Measurements from ENCODE around the gene S100A4. TPM values are rescaled to one million over a fixed set of nuclear protein-coding genes. Genes with fewer than 3 reads are reported as not detected.

The S100A4 gene
- total RNA-seq, 4 donors from 2014 or later, result 89.3 to 229 (median 175) TPM

DNA sequence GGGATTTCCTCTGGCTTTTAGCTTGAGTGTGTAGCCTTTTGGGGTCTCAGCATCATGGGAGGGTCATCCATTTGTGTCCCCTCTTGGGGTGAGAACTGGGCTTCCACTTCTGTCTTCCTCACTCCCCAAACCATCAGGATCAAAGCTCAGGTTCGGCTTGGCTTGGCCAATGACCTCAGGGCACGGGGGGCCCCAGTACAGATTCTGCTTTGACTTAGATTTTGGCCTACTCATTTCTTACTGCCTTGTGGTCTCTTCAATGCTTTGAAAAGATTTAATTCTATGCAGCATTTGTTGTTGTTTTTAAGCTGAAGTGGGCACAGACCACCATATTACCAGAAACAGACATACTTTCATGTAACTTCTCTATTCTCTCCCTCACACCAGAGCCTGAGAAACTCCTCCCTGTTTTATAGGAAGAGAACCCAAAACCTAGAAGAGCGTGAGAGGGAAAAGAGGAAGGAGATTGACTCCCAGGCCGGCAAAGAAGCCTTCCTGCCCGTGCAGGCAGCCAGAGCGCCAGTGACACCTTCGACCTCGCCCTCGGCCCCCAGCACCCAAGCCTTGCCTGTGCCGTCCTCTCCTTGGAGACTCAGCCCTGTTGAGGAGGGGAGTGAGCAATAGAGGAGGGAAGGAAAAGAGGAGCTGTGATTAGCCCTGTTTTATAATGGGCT is 5.4 kb upstream of the S100A4 start:
- Histone ChIP-seq H3K36me3 (no peaks in the 10 kb centered on the region), H3K27ac (peak overlapping the region; percentile 91), H3K4me3 (no peak overlapping the region), H3K4me1 (peaks cover 87% of the 10 kb centered on the region), H3K27me3 (no peaks in the 10 kb centered on the region), H3K9me3 (no peaks in the 10 kb centered on the region)
- WGBS, result 56% methylated on average over 10 of the region's 10 CpGs
- TF ChIP-seq EP300 (IDR thresholded peaks at IDR 0.05) (no peak), POLR2AphosphoS5 (IDR thresholded peaks at IDR 0.05) (no peak)
- DNase-seq (ENCODE audit: low spot score in 2 of 2), result no peak

DNA sequence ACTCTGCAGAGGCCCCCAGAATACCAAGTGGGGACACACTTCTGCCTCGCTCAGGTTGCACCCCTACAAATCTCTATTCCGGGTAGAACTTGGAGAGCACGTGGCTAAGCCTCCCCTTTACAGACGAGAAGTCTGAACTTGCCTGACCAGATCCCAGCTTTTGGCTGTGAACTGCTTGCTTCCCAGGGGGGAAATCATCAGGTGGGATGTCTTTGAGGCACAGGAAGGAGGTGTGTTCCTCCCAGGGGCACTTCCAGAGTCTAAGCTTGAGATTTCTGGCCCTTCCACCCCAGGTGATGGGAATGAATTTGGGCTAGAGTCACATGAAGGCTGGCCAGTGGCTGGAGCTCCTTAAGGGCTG is 4.8 kb upstream of the S100A4 start:
- WGBS, result 40% methylated on average over 4 of the region's 4 CpGs

DNA sequence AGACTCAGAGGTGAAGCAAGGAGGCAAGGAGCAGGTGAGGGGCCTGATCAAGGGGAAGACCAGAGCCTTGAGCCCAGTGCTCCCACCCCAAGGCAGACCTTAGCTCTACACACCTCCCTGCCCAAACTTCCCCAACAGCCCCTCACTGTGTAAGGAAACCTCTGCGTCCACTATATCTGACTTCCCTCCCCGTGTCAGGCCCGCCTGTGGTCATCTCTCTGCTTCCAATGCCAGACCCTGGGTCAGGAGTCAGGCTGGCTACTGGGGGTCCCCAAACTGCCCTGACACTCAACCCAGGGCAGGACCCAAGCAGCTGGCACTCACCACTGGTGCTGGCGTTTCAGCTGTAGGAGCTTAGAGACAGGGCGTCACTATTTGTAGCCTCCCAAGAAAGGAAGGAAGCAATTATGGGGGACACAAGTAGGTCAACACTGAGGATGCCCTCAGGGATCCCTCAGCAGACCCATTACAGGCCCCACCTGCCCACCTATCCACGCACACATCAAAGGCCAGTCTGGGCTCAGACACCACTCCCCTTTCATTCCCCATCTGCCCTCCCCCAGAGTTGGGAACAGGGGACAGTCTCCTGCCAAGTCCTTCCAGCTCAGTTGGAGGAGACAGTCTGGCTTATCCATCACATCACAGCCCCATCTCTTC is 4.3 kb upstream of the S100A4 start:
- 54% methylated on average over 5 of the region's 6 CpGs for WGBS
- TF ChIP-seq, protein P1, sequence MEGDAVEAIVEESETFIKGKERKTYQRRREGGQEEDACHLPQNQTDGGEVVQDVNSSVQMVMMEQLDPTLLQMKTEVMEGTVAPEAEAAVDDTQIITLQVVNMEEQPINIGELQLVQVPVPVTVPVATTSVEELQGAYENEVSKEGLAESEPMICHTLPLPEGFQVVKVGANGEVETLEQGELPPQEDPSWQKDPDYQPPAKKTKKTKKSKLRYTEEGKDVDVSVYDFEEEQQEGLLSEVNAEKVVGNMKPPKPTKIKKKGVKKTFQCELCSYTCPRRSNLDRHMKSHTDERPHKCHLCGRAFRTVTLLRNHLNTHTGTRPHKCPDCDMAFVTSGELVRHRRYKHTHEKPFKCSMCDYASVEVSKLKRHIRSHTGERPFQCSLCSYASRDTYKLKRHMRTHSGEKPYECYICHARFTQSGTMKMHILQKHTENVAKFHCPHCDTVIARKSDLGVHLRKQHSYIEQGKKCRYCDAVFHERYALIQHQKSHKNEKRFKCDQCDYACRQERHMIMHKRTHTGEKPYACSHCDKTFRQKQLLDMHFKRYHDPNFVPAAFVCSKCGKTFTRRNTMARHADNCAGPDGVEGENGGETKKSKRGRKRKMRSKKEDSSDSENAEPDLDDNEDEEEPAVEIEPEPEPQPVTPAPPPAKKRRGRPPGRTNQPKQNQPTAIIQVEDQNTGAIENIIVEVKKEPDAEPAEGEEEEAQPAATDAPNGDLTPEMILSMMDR (IDR thresholded peaks at IDR 0.05), result no peak
- TF ChIP-seq EP300 (IDR thresholded peaks at IDR 0.05) (no peak), POLR2A (IDR thresholded peaks at IDR 0.05) (no peak), POLR2AphosphoS5 (IDR thresholded peaks at IDR 0.05) (no peak)
- H3K9me3 ChIP-seq, result no peaks in the 10 kb centered on the region

More for the DNA sequence above, 4.8 kb upstream of the S100A4 start:
- peak overlapping the region; percentile 91 for H3K27ac ChIP-seq
- no peaks in the 10 kb centered on the region for H3K36me3 ChIP-seq
- DNase-seq (ENCODE audit: low spot score in 2 of 2), result no peak
- H3K9me3 ChIP-seq, result no peaks in the 10 kb centered on the region
- H3K4me3 ChIP-seq, result no peak overlapping the region
- TF ChIP-seq POLR2A (IDR thresholded peaks at IDR 0.05), result no peak
- TF ChIP-seq EP300 (IDR thresholded peaks at IDR 0.05), result no peak
- TF ChIP-seq, protein P1 (IDR thresholded peaks at IDR 0.05), result no peak
- no peak for TF ChIP-seq POLR2AphosphoS5 (IDR thresholded peaks at IDR 0.05)
- H3K4me1 ChIP-seq, result peaks cover 92% of the 10 kb centered on the region
- no peaks in the 10 kb centered on the region for H3K27me3 ChIP-seq

DNA sequence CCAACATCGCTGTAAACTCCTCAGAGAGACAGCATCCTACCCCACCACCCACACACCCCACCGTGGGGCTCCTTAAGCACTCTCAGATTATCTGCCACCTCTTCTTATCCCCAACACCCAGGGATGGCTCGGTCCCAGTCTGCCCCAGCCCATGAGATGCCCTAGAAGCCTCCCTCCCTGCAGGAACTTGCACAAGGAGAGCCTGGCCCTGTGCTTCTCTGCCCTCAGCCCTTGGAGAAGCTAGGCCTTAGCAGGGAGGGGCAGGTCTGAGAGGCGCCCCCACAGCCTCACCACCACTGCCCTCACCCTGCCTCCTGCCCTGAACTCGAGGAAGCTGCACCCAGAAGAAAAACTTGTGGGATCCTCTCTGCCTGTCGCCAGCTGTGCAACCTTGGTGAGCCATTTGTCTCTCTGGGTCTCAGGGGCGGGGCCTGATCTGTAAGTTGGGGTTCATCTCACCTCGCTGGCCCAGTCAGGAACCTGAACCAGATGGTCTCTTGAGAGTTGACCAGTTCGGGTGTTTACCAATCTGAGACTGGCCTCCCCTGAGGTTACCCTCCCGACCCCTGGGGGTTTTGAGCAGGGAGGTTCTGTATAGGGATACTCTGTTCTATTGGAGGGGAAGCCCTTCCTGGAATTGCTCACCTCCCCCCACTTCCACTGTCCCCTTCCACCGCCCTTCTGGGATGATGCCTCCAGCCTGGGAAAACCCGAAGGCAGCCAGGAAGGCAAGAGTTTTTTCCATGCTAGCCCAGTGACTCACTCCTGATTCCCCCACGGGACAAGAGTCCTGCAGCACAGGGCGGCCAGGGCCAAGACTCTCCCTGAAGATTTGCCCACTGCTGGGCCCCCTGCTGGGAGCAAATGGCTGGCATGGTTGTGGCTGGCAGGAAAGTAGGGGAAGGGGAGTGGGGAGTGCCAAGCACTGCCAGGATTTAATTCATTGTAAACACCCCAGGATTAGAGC is 3.4 kb upstream of the S100A4 start, which contains the start of gene S100A3:
Gene S100A3, minus strand, starts transcription at position 537 of the 967 bp plus-strand sequence. CDS start 773 bp downstream, outside the sequence.
- 45% methylated on average over 13 of the region's 14 CpGs for WGBS
- TF ChIP-seq EP300 (IDR thresholded peaks at IDR 0.05) (no peak), POLR2AphosphoS5 (IDR thresholded peaks at IDR 0.05) (peak in 1 of 3 donors; percentile 76)
- Histone ChIP-seq H3K36me3 (no peaks in the 10 kb centered on the region), H3K27me3 (no peaks in the 10 kb centered on the region), H3K27ac (peak within 1 kb of the TSS; percentile 91), H3K4me1 (peaks cover 96% of the 10 kb centered on the region), H3K9me3 (no peaks in the 10 kb centered on the region), H3K4me3 (no peak within 1 kb of the TSS)
- DNase-seq (ENCODE audit: low spot score in 2 of 2), result peak in 1 of 2 donors; percentile 92

More for the DNA sequence above, 4.3 kb upstream of the S100A4 start:
- H3K36me3 ChIP-seq, result no peaks in the 10 kb centered on the region
- no peak for DNase-seq (ENCODE audit: low spot score in 2 of 2)
- peaks cover 96% of the 10 kb centered on the region for H3K4me1 ChIP-seq
- H3K4me3 ChIP-seq, result no peak overlapping the region
- H3K27me3 ChIP-seq, result no peaks in the 10 kb centered on the region
- H3K27ac ChIP-seq, result peak overlapping the region; percentile 91

DNA sequence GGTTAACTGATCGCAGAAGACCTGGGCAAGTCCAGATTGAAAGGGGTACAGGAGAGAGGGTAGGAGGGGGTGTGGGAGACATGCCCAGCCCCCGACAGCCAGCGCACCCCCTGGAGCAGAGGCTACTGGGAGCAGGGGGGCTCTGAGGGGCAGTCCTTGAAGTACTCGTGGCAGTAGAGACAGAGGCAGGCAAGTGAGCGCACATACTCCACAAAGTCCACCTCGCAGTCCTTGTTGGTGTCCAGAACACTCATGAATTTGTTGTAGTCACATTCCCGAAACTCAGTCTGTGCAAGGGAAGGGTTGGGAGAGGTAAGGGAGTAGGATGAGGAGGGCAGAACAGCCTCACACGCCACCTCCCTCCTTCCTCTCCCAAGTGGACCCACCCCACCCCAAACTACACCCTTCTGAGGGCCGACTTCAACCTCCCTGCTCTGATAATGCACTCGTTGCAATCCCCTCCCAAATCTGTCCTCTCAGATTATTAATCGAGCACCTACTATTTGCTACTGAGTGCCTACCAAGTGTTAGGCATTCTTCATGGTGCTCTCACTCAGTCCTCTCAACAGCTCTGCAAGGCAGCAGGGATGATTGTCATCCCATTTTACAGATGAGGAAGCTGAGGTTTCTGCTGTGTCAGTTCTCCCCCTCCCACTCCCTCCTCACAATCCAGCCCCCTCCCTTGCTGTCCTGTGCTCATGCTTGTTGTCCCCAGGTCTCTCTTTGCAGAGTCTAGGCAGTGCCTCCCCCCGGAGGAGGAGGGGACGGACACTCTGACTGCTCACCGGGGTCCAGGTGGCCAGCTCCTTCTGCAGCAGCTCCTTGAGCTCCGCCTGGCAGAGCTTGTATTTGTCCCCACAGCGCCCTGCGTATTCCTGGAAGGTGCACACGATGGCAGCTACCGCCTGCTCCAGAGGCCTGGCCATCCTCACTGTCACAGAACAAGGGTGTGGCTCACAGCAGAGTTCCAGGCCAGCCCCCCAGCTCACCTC is 2.2 kb upstream of the S100A4 start:
- DNase-seq (ENCODE audit: low spot score in 2 of 2), result no peak
- Histone ChIP-seq H3K9me3 (no peaks in the 10 kb centered on the region), H3K36me3 (no peaks in the 10 kb centered on the region), H3K27ac (peak overlapping the region; percentile 91), H3K27me3 (no peaks in the 10 kb centered on the region), H3K4me3 (no peak overlapping the region), H3K4me1 (peaks cover 96% of the 10 kb centered on the region)
- TF ChIP-seq EP300 (IDR thresholded peaks at IDR 0.05) (no peak), POLR2A (IDR thresholded peaks at IDR 0.05) (no peak), POLR2AphosphoS5 (IDR thresholded peaks at IDR 0.05) (no peak)
- TF ChIP-seq, protein P1 (IDR thresholded peaks at IDR 0.05), result no peak
- 65% methylated on average over 17 of the region's 19 CpGs for WGBS

Data from suprapubic skin (tissue), 4 donors.